HG03460 (cell line): ENCODE data around the gene SLC26A11.
"Not testable (repeated sequence)": the region's sequence is repeated elsewhere in the genome, so short reads cannot be mapped to it uniquely, and the experiment has no call there.

Experiments
- ATAC-seq: cut with Tn5 transposase; IDR thresholded peaks from one replicate; pipeline ENCODE4 v1.9.1; 2021; ENCODE audit not compliant: unreplicated experiment

The SLC26A11 gene

GRCh38 chr17:80259457-80260068, 39.3 kb downstream of the SLC26A11 start:
- ATAC-seq, result no peak

GRCh38 chr17:80260069-80260535, 39.9 kb downstream of the SLC26A11 start:
- no peak for ATAC-seq

- ATAC-seq, result no peak
Measured at GRCh38 chr17:80260791-80261158, 40.5 kb downstream of the SLC26A11 start, which contains the start of gene RNF213. RNF213 (plus strand) TSS chr17:80260852; CDS start chr17:80263682, 2,830 bp downstream.

GRCh38 chr17:80261159-80261894, 41.1 kb downstream of the SLC26A11 start:
- ATAC-seq, result no peak

GRCh38 chr17:80261895-80262279, 41.7 kb downstream of the SLC26A11 start:
- no peak for ATAC-seq

GRCh38 chr17:80262291-80262690, 42.1 kb downstream of the SLC26A11 start:
- no peak for ATAC-seq

- ATAC-seq, result no peak
Measured at GRCh38 chr17:80262775-80263244, 42.6 kb downstream of the SLC26A11 start.

GRCh38 chr17:80263253-80264204, 43.3 kb downstream of the SLC26A11 start:
- ATAC-seq, result peak; percentile 39

GRCh38 chr17:80264205-80265075, 44.2 kb downstream of the SLC26A11 start:
- ATAC-seq, result no peak

GRCh38 chr17:80265205-80266068, 45.2 kb downstream of the SLC26A11 start:
- no peak for ATAC-seq

- no peak for ATAC-seq
Measured at GRCh38 chr17:80267391-80267790, 47.2 kb downstream of the SLC26A11 start.

- ATAC-seq, result no peak
Measured at GRCh38 chr17:80268427-80268826, 48.2 kb downstream of the SLC26A11 start.

GRCh38 chr17:80269405-80269807, 49.2 kb downstream of the SLC26A11 start:
- ATAC-seq, result no peak

GRCh38 chr17:80270104-80270503, 49.9 kb downstream of the SLC26A11 start:
- no peak for ATAC-seq

GRCh38 chr17:80270836-80271235, 50.6 kb downstream of the SLC26A11 start:
- no peak for ATAC-seq

GRCh38 chr17:80272366-80272765, 52.1 kb downstream of the SLC26A11 start:
- no peak for ATAC-seq

GRCh38 chr17:80274331-80274730, 54.1 kb downstream of the SLC26A11 start:
- ATAC-seq, result no peak

GRCh38 chr17:80274871-80275449, 54.7 kb downstream of the SLC26A11 start:
- ATAC-seq, result no peak

GRCh38 chr17:80275857-80276256, 55.6 kb downstream of the SLC26A11 start:
- not testable (repeated sequence) for ATAC-seq
